DOHH2 (cell line): ENCODE results near the gene GDI1.

ENCODE experiments used
- EZH2phosphoT487 ChIP-seq: fragments of 200-600 bp; sonication (generic); IDR thresholded peaks from 2 replicates; pipeline ENCODE4 v1.6.1; 2017; ENCODE audit warnings: borderline replicate concordance, mild to moderate bottlenecking, antibody characterized with exemption, low read length, moderate library complexity, mixed read lengths
- TF ChIP-seq, protein P1 (sequence below): fragments of 200-600 bp; sonication (generic); IDR thresholded peaks from one replicate; pipeline ENCODE4 v1.5.1; 2014; ENCODE audit warnings: antibody characterized with exemption, mild to moderate bottlenecking, low read depth, low read length; ENCODE audit not compliant: poor library complexity, severe bottlenecking

DNA sequence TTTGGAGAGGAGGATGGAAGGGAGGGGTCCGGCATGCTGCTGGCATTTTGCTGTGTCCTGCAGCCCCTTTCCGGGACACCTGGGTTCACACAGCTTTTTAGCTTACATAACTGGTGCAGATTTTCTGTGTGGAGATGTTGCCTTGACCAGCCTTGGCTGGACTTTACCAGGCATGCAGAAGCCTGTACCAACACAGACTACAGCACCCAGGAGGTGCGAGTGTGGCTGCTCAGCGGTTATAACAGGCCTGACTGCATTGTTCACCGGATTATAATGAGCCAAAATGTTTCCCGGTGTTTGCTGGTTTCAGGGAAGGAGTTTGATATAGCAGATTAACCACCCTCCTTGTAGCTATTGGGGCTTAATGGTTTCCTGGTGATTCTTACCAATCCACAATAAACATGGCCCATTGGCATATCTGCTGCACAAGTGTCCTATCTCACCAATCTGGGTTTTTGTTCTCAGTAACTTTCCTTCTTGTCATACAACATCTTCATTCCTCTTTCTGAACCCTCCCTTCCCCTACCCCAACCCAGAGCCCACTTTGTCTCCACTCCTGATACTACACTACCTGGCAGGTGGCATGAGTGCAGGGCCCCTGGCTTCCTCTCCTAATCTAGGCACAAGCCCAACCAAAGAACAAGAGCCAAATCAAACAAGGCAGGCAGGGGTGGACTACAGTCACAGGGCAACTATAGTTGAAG is 34.9 kb upstream of the GDI1 start:
- TF ChIP-seq, protein P1, sequence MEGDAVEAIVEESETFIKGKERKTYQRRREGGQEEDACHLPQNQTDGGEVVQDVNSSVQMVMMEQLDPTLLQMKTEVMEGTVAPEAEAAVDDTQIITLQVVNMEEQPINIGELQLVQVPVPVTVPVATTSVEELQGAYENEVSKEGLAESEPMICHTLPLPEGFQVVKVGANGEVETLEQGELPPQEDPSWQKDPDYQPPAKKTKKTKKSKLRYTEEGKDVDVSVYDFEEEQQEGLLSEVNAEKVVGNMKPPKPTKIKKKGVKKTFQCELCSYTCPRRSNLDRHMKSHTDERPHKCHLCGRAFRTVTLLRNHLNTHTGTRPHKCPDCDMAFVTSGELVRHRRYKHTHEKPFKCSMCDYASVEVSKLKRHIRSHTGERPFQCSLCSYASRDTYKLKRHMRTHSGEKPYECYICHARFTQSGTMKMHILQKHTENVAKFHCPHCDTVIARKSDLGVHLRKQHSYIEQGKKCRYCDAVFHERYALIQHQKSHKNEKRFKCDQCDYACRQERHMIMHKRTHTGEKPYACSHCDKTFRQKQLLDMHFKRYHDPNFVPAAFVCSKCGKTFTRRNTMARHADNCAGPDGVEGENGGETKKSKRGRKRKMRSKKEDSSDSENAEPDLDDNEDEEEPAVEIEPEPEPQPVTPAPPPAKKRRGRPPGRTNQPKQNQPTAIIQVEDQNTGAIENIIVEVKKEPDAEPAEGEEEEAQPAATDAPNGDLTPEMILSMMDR = no peak
- no peak for TF ChIP-seq EZH2phosphoT487
